Ishikawa (cell line): ENCODE results near the gene TM4SF4.

Source experiments
- CREB1 ChIP-seq: IDR thresholded peaks from 2 replicates; pipeline ENCODE4 v1.6.1; 2012; ENCODE audit warnings: low read depth
- EP300 ChIP-seq: IDR thresholded peaks from 2 replicates; pipeline ENCODE4 v1.6.1; 2012; ENCODE audit warnings: borderline replicate concordance
- FOXM1 ChIP-seq: IDR thresholded peaks from 2 replicates; pipeline ENCODE4 v1.6.1; 2012; ENCODE audit warnings: low read depth, borderline replicate concordance
- NFIC ChIP-seq: IDR thresholded peaks from 2 replicates; pipeline ENCODE4 v1.6.1; 2012
- RAD21 ChIP-seq: IDR thresholded peaks from 2 replicates; pipeline ENCODE4 v1.6.1; 2012; ENCODE audit warnings: low read depth
- TAF1 ChIP-seq: IDR thresholded peaks from 2 replicates; pipeline ENCODE4 v1.6.1; 2012; ENCODE audit warnings: low read depth, mild to moderate bottlenecking
- TF ChIP-seq, protein P1 (sequence below): IDR thresholded peaks from 2 replicates; pipeline ENCODE4 v1.6.1; 2012

DNA sequence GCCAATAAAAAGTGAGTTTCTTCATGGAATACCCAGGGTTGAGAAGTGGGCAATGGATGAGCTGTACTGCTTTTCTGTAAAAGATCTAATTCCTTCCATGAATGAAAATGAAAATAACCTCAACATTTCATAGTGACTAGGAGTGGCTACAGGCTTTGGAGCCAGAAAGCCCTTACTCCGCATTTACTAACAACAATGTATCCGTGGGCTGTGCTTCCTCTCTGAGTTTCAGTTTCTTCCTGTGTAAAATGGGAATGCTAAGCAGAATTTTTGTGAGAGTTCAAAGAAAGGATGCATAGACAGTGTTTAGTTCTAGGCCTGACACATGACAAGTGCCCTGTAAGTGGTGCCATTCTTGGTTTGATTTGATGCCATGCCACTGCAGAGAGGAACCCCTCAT, 49.6 kb upstream of the TM4SF4 start:
- TF ChIP-seq, protein P1, sequence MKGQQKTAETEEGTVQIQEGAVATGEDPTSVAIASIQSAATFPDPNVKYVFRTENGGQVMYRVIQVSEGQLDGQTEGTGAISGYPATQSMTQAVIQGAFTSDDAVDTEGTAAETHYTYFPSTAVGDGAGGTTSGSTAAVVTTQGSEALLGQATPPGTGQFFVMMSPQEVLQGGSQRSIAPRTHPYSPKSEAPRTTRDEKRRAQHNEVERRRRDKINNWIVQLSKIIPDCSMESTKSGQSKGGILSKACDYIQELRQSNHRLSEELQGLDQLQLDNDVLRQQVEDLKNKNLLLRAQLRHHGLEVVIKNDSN: no peak
- TF ChIP-seq TAF1 (no peak), FOXM1 (no peak), CREB1 (no peak), NFIC (no peak), EP300 (no peak), RAD21 (no peak)
